GM23338 (cell line): ENCODE measurements around the gene PFKFB3. TPM values are rescaled to one million over a fixed set of nuclear protein-coding genes. Genes with fewer than 3 reads are reported as not detected.

Source experiments
- ATAC-seq: fragments of 200-7000 bp; cut with Tn5 transposase; 3 replicates; pipeline ENCODE4 v1.9.1; 2020
- DNase-seq: peaks from one replicate; pipeline ENCODE4 v3.0.0-alpha.2; 2015; ENCODE audit warnings: low spot score
- H2AFZ ChIP-seq: fragments of 200-600 bp; sonication (generic); 2 replicates; pipeline ENCODE4 v1.8.0; 2016; ENCODE audit warnings: antibody characterized with exemption, mild to moderate bottlenecking, moderate library complexity
- H3F3A ChIP-seq: fragments of 200-600 bp; sonication (generic); replicated peaks from 2 replicates; pipeline ENCODE4 v1.8.0; 2017; ENCODE audit warnings: antibody characterized with exemption, mixed run types, low read depth
- H3K27ac ChIP-seq: fragments of 200-600 bp; sonication (generic); 2 replicates; pipeline ENCODE4 v1.6.1; 2016; ENCODE audit warnings: low read depth
- H3K27me3 ChIP-seq: fragments of 200-600 bp; sonication (generic); 2 replicates; pipeline ENCODE4 v1.8.0; 2016; ENCODE audit warnings: mild to moderate bottlenecking, mixed run types, moderate library complexity; ENCODE audit not compliant: insufficient read depth
- H3K36me3 ChIP-seq: fragments of 200-600 bp; sonication (generic); 2 replicates; pipeline ENCODE4 v1.8.0; 2016; ENCODE audit warnings: mild to moderate bottlenecking; ENCODE audit not compliant: insufficient read depth
- H3K4me1 ChIP-seq: fragments of 200-600 bp; sonication (generic); 2 replicates; pipeline ENCODE4 v1.8.0; 2016; ENCODE audit warnings: mild to moderate bottlenecking, moderate library complexity; ENCODE audit not compliant: insufficient read depth
- H3K4me2 ChIP-seq: fragments of 200-600 bp; sonication (generic); 2 replicates; pipeline ENCODE4 v1.7.1; 2017; ENCODE audit warnings: mixed run types
- H3K4me3 ChIP-seq: fragments of 200-600 bp; sonication (generic); 2 replicates; pipeline ENCODE4 v1.6.1; 2016; ENCODE audit warnings: mixed run types
- H3K79me2 ChIP-seq: fragments of 200-600 bp; sonication (generic); replicated peaks from 2 replicates; pipeline ENCODE4 v1.8.0; 2017; ENCODE audit warnings: mild to moderate bottlenecking; ENCODE audit not compliant: insufficient read depth
- H3K9me2 ChIP-seq: fragments of 200-600 bp; sonication (generic); 2 replicates; pipeline ENCODE4 v1.8.0; 2017; ENCODE audit not compliant: insufficient read depth
- H4K20me1 ChIP-seq: fragments of 200-600 bp; sonication (generic); replicated peaks from 2 replicates; pipeline ENCODE4 v1.8.0; 2017; ENCODE audit warnings: mild to moderate bottlenecking; ENCODE audit not compliant: insufficient read depth
- H3K27ac Mint-ChIP-seq: 2 replicates; pipeline ENCODE4 v1.8.0; 2020; ENCODE audit warnings: inconsistent platforms, mild to moderate bottlenecking, moderate library complexity, mixed read lengths
- H3K27me3 Mint-ChIP-seq: 3 replicates; pipeline ENCODE4 v1.8.0; 2022; ENCODE audit warnings: low read depth, mild to moderate bottlenecking, moderate library complexity, mixed read lengths, inconsistent platforms; ENCODE audit not compliant: insufficient read depth, poor library complexity
- H3K36me3 Mint-ChIP-seq: 3 replicates; pipeline ENCODE4 v1.8.0; 2021; ENCODE audit warnings: low read depth, mild to moderate bottlenecking, inconsistent platforms, moderate library complexity, mixed read lengths
- H3K4me1 Mint-ChIP-seq: 3 replicates; pipeline ENCODE4 v1.8.0; 2020; ENCODE audit warnings: mild to moderate bottlenecking, inconsistent platforms, mixed read lengths
- H3K4me3 Mint-ChIP-seq: 3 replicates; pipeline ENCODE4 v1.8.0; 2021; ENCODE audit warnings: moderate library complexity, mild to moderate bottlenecking, inconsistent platforms, mixed read lengths
- H3K9me3 Mint-ChIP-seq: 3 replicates; pipeline ENCODE4 v1.8.0; 2020; ENCODE audit warnings: moderate library complexity, mild to moderate bottlenecking, inconsistent platforms, mixed read lengths
- CTCF ChIP-seq, 2 experiments: fragments of 200-600 bp in 1 of 2; sonication (generic) in 1 of 2; conservative IDR thresholded peaks; 2 replicates each; pipeline versions ENCODE4 v1.5.1 to v1.6.1; 2016 to 2017; ENCODE audit warnings: antibody characterized with exemption in 2 of 2, low read depth in 2 of 2, mild to moderate bottlenecking in 2 of 2, moderate library complexity in 1 of 2
- EZH2 ChIP-seq: fragments of 200-600 bp; sonication (generic); IDR thresholded peaks from one replicate; pipeline ENCODE4 v1.8.0; 2017; ENCODE audit warnings: antibody characterized with exemption, mild to moderate bottlenecking, low read depth; ENCODE audit not compliant: unreplicated experiment
- ZNF462 ChIP-seq: fragments of 250-450 bp; sonication (Bioruptor Pico); IDR thresholded peaks from 2 replicates; pipeline ENCODE4 v1.5.0; 2020; ENCODE audit warnings: mild to moderate bottlenecking, moderate library complexity
- polyA plus RNA-seq: library from polyadenylated mRNA; unstranded; fragments of >200 nt; fragmentation: Nextera tagmentation; extraction: Ambion mirVana; gene quantifications from 2 replicates; pipeline ENCODE4 v1.2.1, GENCODE V29; 2016
- total RNA-seq: library from RNA; depleted of rRNA; stranded (reverse); fragments of >200 nt; shearing (Covaris generic); gene quantifications from 2 replicates; pipeline ENCODE4 v1.2.3, GENCODE V29; 2014

PFKFB3 gene
- total and polyA plus RNA-seq, 2 experiments from 2014 or later: 9.5 to 26.8 TPM

GRCh38 chr10:6228010-6228511, 25.3 kb downstream of the PFKFB3 start:
- no peak overlapping the region for H3K27ac ChIP-seq

More at GRCh38 chr10:6228010-6228511, 25.3 kb downstream of the PFKFB3 start:
- Mint-ChIP-seq H3K27me3 (peaks cover 16% of the 10 kb centered on the region), H3K9me3 (no peaks in the 10 kb centered on the region; the same call in 2 of the 3 replicates), H3K36me3 (peaks cover 64% of the 10 kb centered on the region), H3K4me3 (no peak overlapping the region), H3K27ac (no peak overlapping the region; the same call in 1 of the 2 replicates), H3K4me1 (no peaks in the 10 kb centered on the region)
- Histone ChIP-seq H3K9me2 (no peaks in the 10 kb centered on the region), H3K4me2 (no peak overlapping the region), H3K36me3 (peaks cover 10% of the 10 kb centered on the region; the same call in 1 of the 2 replicates), H3K79me2 (no peaks in the 10 kb centered on the region), H2AFZ (no peak overlapping the region), H3K27me3 (no peaks in the 10 kb centered on the region), H3K4me1 (no peaks in the 10 kb centered on the region), H4K20me1 (no peaks in the 10 kb centered on the region; the same call in 1 of the 2 replicates), H3F3A (no peaks in the 10 kb centered on the region), H3K4me3 (no peak overlapping the region)
- DNase-seq (no peak), ATAC-seq (no peak)
- TF ChIP-seq CTCF (conservative IDR thresholded peaks at IDR 0.05; ENCODE audit: low read depth in 2 of 2) (no peak), ZNF462 (CRISPR knock-in tag) (no peak), EZH2 (no peak)
